Fibroblast of skin of left biceps (primary cell): ENCODE results near the gene GPR42.
"Not testable (repeated sequence)": the region's sequence is repeated elsewhere in the genome, so short reads cannot be mapped to it uniquely, and the experiment has no call there.

Experiments used
- DNase-seq, 2 experiments: peaks; one replicate each; pipeline ENCODE4 v3.0.0-alpha.2; 2013; ENCODE audit warnings: low read depth in 2 of 2

Gene GPR42

GRCh38 chr19:35363711-35364425 lies 7.0 kb upstream of the GPR42 start:
- DNase-seq: no peak

DNA sequence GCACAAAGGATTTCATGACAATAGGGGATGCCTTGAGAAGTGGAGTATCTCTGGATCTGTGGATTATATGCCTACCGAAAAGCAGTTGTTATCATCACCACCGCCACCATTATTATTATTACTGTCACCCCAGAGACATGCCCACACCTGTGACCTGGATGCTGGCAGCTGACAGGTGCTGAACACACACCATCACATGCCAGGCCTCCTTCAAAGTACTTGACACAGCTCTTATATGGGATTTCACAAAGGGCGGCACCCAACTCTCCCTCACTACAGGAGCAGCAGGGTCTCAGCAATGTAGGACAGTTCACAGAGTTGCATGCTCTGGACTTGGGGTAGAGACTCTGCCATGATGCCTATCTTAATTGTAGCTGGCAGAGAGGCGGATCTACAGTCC lies 5.6 kb upstream of the GPR42 start:
- DNase-seq: no peak

DNA sequence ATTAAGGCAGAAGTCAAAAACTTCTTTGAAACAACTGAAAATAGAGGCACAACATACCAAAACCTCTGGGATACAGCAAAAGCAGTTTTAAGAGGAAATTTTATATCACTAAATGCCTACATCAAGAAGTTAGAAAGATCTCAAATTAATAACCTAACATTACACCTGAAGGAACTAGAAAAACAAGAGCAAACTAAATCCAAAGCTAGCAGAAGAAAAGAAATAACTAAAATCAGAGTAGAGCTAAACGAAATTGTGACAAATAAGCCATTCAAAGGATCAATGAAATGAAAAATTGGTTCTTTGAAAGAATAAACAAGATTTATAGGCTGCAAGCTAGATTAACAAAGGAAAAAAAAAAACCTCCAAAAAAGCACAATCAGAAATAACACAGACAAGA lies 2.5 kb upstream of the GPR42 start:
- no peak for DNase-seq

GRCh38 chr19:35369522-35369921 lies 1.3 kb upstream of the GPR42 start:
- no peak for DNase-seq

DNA sequence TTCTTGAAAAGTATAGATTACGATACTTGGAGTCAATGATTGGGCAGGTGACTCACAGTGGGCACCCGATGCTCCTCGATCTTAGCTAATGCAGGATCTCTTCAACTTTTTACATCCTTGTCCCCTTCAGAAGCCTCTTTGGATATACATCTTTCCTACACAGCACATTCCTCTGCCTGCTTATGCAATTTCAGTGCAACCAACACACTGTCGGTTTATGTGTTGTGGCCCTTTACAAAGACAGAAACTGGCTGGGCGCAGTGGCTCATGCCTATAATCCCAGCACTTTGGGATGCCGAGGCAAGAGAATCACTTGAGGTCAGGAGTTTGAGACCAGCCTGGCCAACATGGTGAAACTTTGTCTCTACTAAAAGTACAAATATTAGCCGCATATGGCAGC lies 2.6 kb downstream of the GPR42 start:
- no peak for DNase-seq

DNA sequence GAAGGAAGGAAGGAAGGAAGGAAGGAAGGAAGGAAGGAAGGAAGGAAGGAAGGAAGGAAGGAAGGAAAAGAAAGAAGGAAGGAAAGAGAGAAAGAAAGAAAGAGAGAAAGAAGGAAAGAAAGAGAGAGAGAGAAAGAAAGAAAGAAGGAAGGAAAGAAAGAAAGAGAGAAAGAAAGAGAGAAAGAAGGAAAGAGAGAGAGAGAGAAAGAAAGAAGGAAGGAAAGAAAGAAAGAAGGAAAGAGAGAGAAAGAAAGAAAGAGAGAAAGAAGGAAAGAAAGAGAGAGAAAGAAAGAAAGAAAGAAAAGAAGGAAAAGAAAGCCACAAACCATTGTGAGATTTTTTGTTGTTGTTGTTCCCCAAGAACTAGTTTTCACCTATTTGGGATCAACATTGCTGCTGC lies 3.2 kb downstream of the GPR42 start:
- not testable (repeated sequence) for DNase-seq

DNA sequence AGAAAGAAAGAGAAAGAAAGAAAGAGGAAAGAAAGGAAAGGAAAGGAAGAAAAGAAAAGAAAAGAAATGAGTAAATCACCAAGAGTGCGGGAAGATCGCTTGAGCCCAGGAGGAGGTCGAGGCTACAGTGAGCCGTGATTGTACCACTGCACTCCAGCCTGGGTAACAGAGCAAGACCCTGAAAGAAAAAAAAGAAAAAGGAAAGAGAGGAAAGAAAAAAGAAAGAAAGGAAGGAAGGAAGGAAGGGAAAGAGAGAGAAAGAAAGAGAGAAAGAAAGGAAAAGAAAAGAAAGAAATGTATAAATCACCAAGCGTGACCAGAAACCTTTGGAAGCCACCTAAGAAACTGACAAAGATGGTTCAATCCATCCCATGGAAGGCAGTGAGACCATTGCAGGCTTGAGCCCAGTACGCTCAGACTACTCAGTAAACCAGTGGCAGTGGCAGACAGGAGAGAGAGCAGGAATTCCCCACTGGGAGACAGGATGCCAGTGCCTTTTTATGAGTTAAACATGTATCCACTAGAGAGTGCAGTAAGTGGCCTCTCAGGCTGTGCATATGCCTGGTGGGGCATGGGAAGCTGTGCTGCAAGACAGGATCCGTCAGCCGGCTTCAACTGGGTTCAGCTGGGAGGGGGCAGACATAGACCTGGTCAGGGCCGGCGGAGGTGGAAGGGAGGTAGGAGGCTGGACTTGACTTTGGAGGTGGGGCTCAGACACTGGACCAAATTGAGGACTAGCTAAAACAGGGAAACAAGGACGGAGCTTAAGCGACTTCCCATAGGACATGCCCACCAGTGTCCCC lies 4.8 kb downstream of the GPR42 start:
- DNase-seq: no peak

- no peak for DNase-seq
These were observed 6.8 kb downstream of the GPR42 start for GRCh38 chr19:35377656-35378055.

DNA sequence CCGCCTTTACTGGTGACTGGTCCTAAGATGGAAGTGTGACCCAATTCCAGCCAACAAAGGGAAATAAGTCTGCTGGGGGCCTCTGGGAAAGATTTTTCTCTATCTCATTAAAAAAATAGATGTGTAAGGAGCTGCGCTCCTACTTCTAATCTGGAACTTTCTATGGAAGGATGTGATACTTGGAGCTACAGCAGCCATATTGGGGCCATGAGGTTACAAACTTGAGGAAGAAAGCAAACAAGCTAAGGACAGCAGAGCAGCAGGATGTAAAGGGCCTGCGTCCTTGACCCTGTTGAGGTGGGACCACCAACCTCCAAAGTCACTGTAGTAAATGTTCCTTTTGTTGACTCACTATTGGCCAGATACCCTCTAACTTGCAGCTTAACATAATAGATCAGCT lies 7.5 kb downstream of the GPR42 start:
- DNase-seq: no peak

GRCh38 chr19:35379545-35379944 lies 8.7 kb downstream of the GPR42 start:
- not testable (repeated sequence) for DNase-seq

DNA sequence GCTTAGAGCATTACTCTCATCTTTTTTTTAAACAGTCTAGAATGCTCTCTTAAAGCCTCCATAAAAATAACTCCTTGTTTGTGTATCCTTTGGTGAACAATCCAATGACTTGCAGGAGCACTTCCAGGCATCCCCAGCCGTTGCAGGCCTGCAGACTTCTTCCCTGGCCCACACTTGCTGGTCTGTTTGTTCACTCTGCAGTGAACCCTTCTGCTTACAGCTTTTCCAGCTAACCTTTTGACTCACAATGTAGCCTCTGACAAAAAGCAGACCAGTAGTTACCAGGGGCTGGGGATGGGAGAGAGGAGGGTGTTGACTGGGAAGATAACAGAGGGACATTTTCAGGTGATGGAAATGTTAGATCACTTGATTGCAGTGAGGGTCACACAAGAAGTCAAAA lies 9.1 kb downstream of the GPR42 start:
- DNase-seq: no peak

GRCh38 chr19:35380450-35381124 lies 9.7 kb downstream of the GPR42 start:
- DNase-seq: no peak

DNA sequence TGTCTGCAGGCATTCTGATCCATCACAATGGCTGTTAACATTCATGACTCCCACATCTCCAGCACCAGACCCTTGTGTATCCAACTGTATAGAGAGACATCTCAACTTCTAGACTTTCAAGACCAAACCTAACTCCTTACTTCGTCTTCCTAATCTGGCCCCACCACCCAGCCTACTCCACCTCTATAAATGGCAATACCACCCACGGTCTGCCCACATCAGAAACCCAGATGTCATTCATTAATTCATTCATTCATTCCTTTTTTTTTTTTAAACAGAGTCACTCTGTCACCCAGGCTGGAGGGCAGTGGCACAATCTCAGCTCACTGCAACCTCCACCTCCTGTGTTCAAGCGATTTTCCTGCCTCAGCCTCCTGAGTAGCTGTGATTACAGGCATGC lies 10.4 kb downstream of the GPR42 start:
- no peak for DNase-seq

- DNase-seq: no peak
These were observed 11.1 kb downstream of the GPR42 start for GRCh38 chr19:35381926-35382325.

GRCh38 chr19:35383536-35383935 lies 12.7 kb downstream of the GPR42 start:
- DNase-seq: no peak

DNA sequence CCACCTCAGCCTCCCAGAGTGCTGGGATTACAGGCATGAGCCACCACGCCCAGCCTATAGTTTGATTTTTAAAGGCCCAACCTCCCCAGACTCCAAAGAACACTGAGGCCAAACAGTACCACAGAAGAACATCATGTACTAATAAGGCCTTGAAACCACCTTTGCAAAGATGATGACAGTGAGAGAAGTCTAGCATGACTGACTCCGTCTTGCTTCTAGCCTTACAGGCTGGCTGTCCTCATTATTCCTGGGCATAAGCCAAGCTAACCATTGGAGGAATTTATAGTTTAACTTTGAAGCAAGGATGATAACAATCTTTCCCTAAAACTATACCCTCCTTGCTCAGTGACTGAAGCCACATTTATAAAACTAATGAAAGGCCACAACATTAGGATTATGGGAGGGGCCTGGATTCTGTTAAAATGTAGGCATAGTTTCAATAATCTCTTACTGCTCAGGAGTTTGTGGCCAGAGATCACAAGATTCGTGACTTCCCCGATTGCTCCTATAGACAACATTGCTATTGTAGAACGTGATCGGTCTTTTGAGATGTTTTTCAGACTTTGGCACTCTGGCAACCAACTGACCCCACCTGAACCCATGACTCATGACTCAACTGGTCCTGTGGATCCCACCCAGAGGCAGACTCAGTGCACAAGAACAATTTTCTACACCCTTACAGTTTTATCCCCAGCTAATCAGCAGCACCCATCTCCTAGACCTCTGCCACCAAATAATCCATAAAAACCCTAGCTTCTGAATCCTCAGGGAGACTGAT lies 17.6 kb downstream of the GPR42 start:
- DNase-seq: no peak

- DNase-seq: no peak
These were observed 18.5 kb downstream of the GPR42 start for GRCh38 chr19:35389192-35389861.

DNA sequence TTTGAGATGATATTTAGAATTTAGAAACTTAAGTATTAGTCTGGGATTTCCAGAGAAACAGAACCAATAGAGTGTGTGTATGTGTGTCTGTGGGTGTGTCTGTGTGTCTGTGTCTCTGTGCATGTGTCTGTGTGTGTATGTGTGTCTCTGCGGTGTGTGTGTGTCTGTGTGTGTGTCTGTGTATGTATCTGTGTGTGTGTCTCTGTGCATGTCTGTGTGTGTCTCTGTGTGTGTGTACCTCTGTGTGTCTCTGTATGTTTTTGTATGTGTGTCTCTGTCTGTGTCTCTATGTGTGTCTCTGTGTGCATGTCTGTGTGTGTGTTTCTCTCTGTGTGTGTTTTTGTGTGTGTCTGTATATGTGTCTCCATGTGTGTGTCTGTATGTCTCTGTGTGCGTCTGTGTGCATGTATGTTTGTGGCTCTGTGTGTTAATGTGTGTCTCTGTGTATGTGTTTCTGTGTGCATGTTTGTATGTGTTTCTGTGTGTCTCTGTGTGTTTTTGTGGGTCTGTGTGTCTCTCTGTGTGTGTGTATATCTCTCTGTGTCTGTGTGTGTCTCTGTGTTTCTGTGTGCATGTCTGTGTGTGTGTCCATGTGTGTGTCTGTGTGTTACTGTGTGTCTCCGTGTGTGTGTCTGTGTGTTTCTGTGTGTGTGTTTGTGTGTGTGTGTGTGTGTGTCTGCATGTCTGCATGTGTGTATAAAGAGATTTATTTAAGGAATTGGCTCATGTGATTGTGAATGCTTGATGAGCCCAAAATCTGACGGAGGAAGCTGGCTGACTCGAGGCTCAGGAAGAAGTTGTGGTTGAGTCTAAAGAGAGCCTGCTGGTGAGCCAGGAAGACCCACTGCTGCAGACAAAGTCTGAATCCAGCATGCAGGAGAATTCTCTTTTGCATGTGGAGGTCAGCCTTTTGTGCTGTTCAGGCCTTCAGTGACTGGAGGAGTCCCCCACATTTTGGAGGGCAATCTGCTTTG lies 22.2 kb downstream of the GPR42 start:
- no peak for DNase-seq

- no peak for DNase-seq
These were observed 24.7 kb downstream of the GPR42 start for GRCh38 chr19:35395382-35396199.
